HCT116 (cell line): Measurements from ENCODE around the gene MEF2B. TPM values are rescaled to one million over a fixed set of nuclear protein-coding genes. Genes with fewer than 3 reads are reported as not detected.

ENCODE experiments used
- ATAC-seq: fragments of 200-7000 bp; cut with Tn5 transposase; 2 replicates; pipeline ENCODE4 v1.9.1; 2020; ENCODE audit warnings: mild to moderate bottlenecking, moderate library complexity
- BruUV-seq: library from RNA; stranded (reverse); fragments of 400-500 nt; replicated peaks from 2 replicates; lab custom pipeline; 2021; lab: Mats Ljungman, UMichigan
- CTCF ChIA-PET: fragments of 300-600 bp; sonication (Branson Sonifier 250); formaldehyde crosslinking; loops from one replicate; lab custom pipeline; 2021; ENCODE audit warnings: antibody characterized with exemption; lab: Charles Lee
- POLR2A ChIA-PET: fragments of 300-600, 350-600 bp; sonication (Branson Sonifier 250); formaldehyde crosslinking; loops from one replicate; lab custom pipeline; 2021; ENCODE audit warnings: antibody characterized with exemption; lab: Charles Lee
- RAD21 ChIA-PET, 2 experiments: fragments of 300-600 bp; sonication (Branson Sonifier 250); formaldehyde crosslinking; loops; one replicate each; lab custom pipeline; 2023; ENCODE audit warnings: low total read pairs in 2 of 2; ENCODE audit not compliant: uncharacterized antibody in 2 of 2, unreplicated experiment in 2 of 2, low non-redundant PET in 1 of 2; lab: Charles Lee
- DNase-seq: peaks from one replicate; pipeline ENCODE4 v3.0.0-alpha.2; 2010; ENCODE audit warnings: low read depth, low spot score
- H2AFZ ChIP-seq: fragments of 200-600 bp; shearing (Covaris generic), sonication (generic); 2 replicates; pipeline ENCODE4 v1.6.1; 2017; ENCODE audit warnings: low read depth, mixed run types, mixed read lengths, antibody characterized with exemption, low read length; ENCODE audit not compliant: poor library complexity, severe bottlenecking
- H3K27ac ChIP-seq: 2 replicates; pipeline ENCODE4 v1.5.1; 2012; ENCODE audit warnings: low read depth, low read length
- H3K27me3 ChIP-seq: fragments of 200-600 bp; sonication (generic); 2 replicates; pipeline ENCODE4 v1.6.1; 2016; ENCODE audit warnings: mixed run types, low read length, mixed read lengths; ENCODE audit not compliant: insufficient read depth
- H3K36me3 ChIP-seq, 2 experiments: fragments of 200-500 bp in 1 of 2; fragments of 200-600 bp in 1 of 2; sonication (Bioruptor generic) in 1 of 2; sonication (generic) in 1 of 2; 2 replicates each; pipeline versions ENCODE4 v1.5.1 to v1.6.1; 2014 to 2016; ENCODE audit warnings: low read length in 2 of 2, inconsistent platforms in 1 of 2, mixed read lengths in 1 of 2, mixed run types in 1 of 2; ENCODE audit not compliant: insufficient read depth in 2 of 2, control insufficient read depth in 1 of 2
- H3K4me1 ChIP-seq, 2 experiments: fragments of 200-600 bp in 1 of 2; sonication (generic) in 1 of 2; 2 replicates each; pipeline versions ENCODE4 v1.5.1 to v1.6.1; 2012 to 2017; ENCODE audit warnings: low read length in 2 of 2, inconsistent platforms in 1 of 2, mild to moderate bottlenecking in 1 of 2, mixed read lengths in 1 of 2, mixed run types in 1 of 2, moderate library complexity in 1 of 2; ENCODE audit not compliant: insufficient read depth in 2 of 2, control insufficient read depth in 1 of 2
- H3K4me2 ChIP-seq: fragments of 200-600 bp; sonication (generic); 2 replicates; pipeline ENCODE4 v1.6.1; 2017; ENCODE audit warnings: mixed run types, low read length, mixed read lengths
- H3K4me3 ChIP-seq, 2 experiments: fragments of 200-600 bp in 1 of 2; sonication (generic) in 1 of 2; replicated peaks in 1 of 2; 2 replicates each; pipeline ENCODE4 v1.5.1; 2011 to 2016; ENCODE audit warnings: low read length in 2 of 2, control low read depth in 1 of 2, low read depth in 1 of 2, mild to moderate bottlenecking in 1 of 2, mixed read lengths in 1 of 2, mixed run types in 1 of 2
- H3K79me2 ChIP-seq: fragments of 200-600 bp; sonication (generic); 2 replicates; pipeline ENCODE4 v1.6.1; 2017; ENCODE audit warnings: mild to moderate bottlenecking, mixed run types, low read length, moderate library complexity, mixed read lengths; ENCODE audit not compliant: insufficient read depth
- H3K9ac ChIP-seq: fragments of 200-600 bp; sonication (generic); 2 replicates; pipeline ENCODE4 v1.6.1; 2016; ENCODE audit warnings: low read length, mixed read lengths
- H3K9me2 ChIP-seq: fragments of 200-600 bp; sonication (generic), shearing (Covaris generic); 2 replicates; pipeline ENCODE4 v1.6.1; 2017; ENCODE audit warnings: mixed run types, mild to moderate bottlenecking, moderate library complexity; ENCODE audit not compliant: insufficient read depth
- H3K9me3 ChIP-seq, 2 experiments: fragments of 200-500 bp in 1 of 2; fragments of 200-600 bp in 1 of 2; sonication (Bioruptor generic) in 1 of 2; sonication (generic) in 1 of 2; 2 replicates each; pipeline ENCODE4 v1.6.1; 2014 to 2017; ENCODE audit warnings: low read length in 2 of 2, mixed read lengths in 2 of 2, inconsistent platforms in 1 of 2, low read depth in 1 of 2, mild to moderate bottlenecking in 1 of 2, mixed run types in 1 of 2, moderate library complexity in 1 of 2; ENCODE audit not compliant: control insufficient read depth in 1 of 2, insufficient read depth in 1 of 2
- H4K20me1 ChIP-seq: fragments of 200-600 bp; sonication (generic), shearing (Covaris generic); 2 replicates; pipeline ENCODE4 v1.6.1; 2017; ENCODE audit warnings: mixed run types, mild to moderate bottlenecking, moderate library complexity; ENCODE audit not compliant: insufficient read depth
- ATF3 ChIP-seq: IDR thresholded peaks from 2 replicates; pipeline ENCODE4 v1.6.1; 2012
- CBX3 ChIP-seq: IDR thresholded peaks from 2 replicates; pipeline ENCODE4 v1.6.1; 2012; ENCODE audit warnings: low read depth
- CTCF ChIP-seq, 3 experiments: fragments of 200-600 bp in 1 of 3; sonication (generic) in 1 of 3; IDR thresholded peaks in 2 of 3; conservative IDR thresholded peaks in 1 of 3; 2 replicates each; pipeline ENCODE4 v1.5.1; 2012 to 2017; ENCODE audit warnings: low read depth in 2 of 3, low read length in 2 of 3, antibody characterized with exemption in 1 of 3, borderline replicate concordance in 1 of 3, control low read depth in 1 of 3, mild to moderate bottlenecking in 1 of 3, mixed read lengths in 1 of 3, mixed run types in 1 of 3, moderate library complexity in 1 of 3; ENCODE audit not compliant: insufficient read depth in 1 of 3
- ELF1 ChIP-seq: IDR thresholded peaks from 2 replicates; pipeline ENCODE4 v1.6.1; 2012; ENCODE audit warnings: low read depth, borderline replicate concordance
- EZH2 ChIP-seq: fragments of 200-600 bp; sonication (generic); IDR thresholded peaks from 2 replicates; pipeline ENCODE4 v1.6.1; 2017; ENCODE audit warnings: antibody characterized with exemption, mixed run types
- EZH2phosphoT487 ChIP-seq: fragments of 200-600 bp; IDR thresholded peaks from 2 replicates; pipeline ENCODE4 v1.6.1; 2018; ENCODE audit warnings: antibody characterized with exemption, borderline replicate concordance
- FOSL1 ChIP-seq: IDR thresholded peaks from 2 replicates; pipeline ENCODE4 v1.6.1; 2012; ENCODE audit warnings: low read depth
- JUND ChIP-seq: IDR thresholded peaks from 2 replicates; pipeline ENCODE4 v1.6.1; 2012
- MAX ChIP-seq: IDR thresholded peaks from 2 replicates; pipeline ENCODE4 v1.6.1; 2012
- POLR2A ChIP-seq: IDR thresholded peaks from 2 replicates; pipeline ENCODE4 v1.7.0; 2011; ENCODE audit warnings: borderline replicate concordance; ENCODE audit not compliant: insufficient read depth, insufficient read length; ENCODE audit errors: extremely low read depth
- POLR2AphosphoS5 ChIP-seq: IDR thresholded peaks from 2 replicates; pipeline ENCODE4 v1.6.1; 2011; ENCODE audit warnings: mild to moderate bottlenecking, low read depth, low read length, moderate library complexity
- RAD21 ChIP-seq: IDR thresholded peaks from 2 replicates; pipeline ENCODE4 v1.6.1; 2012; ENCODE audit warnings: low read depth, mild to moderate bottlenecking
- REST ChIP-seq: IDR thresholded peaks from 2 replicates; pipeline ENCODE4 v1.6.1; 2012; ENCODE audit warnings: low read depth
- SIN3A ChIP-seq: IDR thresholded peaks from 2 replicates; pipeline ENCODE4 v1.6.1; 2012; ENCODE audit warnings: low read depth
- SP1 ChIP-seq: IDR thresholded peaks from 2 replicates; pipeline ENCODE4 v1.6.1; 2012; ENCODE audit warnings: low read depth
- TCF7L2 ChIP-seq: IDR thresholded peaks from 2 replicates; pipeline ENCODE4 v1.7.0; 2011; ENCODE audit warnings: borderline replicate concordance, inconsistent platforms; ENCODE audit not compliant: insufficient read depth, insufficient read length; ENCODE audit errors: extremely low read depth
- YY1 ChIP-seq: IDR thresholded peaks from 2 replicates; pipeline ENCODE4 v1.6.1; 2011; ENCODE audit warnings: low read length, low read depth, moderate library complexity, mild to moderate bottlenecking; ENCODE audit not compliant: insufficient replicate concordance; ENCODE audit errors: extremely low read depth
- ZBTB33 ChIP-seq: IDR thresholded peaks from 2 replicates; pipeline ENCODE4 v1.6.1; 2011; ENCODE audit warnings: mild to moderate bottlenecking, low read length, moderate library complexity; ENCODE audit not compliant: insufficient replicate concordance; ENCODE audit errors: extremely low read depth
- ZFX ChIP-seq: fragments of 450-650 bp; IDR thresholded peaks from 2 replicates; pipeline ENCODE4 v1.6.1; 2017
- intact Hi-C: fragments of 100-400 bp; cut with micrococcal nuclease; formaldehyde crosslinking; loops from 2 replicates; pipeline ENCODE4 v1.10.0; 2022
- total RNA-seq: library from RNA; stranded (reverse); gene quantifications from one replicate; pipeline ENCODE4 v1.2.1, GENCODE V29; 2021; ENCODE audit not compliant: unreplicated experiment

The MEF2B gene
- total RNA-seq, 1 experiment from 2014 or later, result 7.9 TPM

- POLR2A ChIA-PET, result no interaction called here
These were observed 60.5 kb downstream of the MEF2B start for GRCh38 chr19:19109601-19110000.

More at GRCh38 chr19:19109601-19110000, 60.5 kb downstream of the MEF2B start:
- no peak overlapping the region; the same call in 1 of the 2 replicates for H3K9ac ChIP-seq
- H3K4me1 ChIP-seq, result peaks cover 24 to 43% of the 10 kb centered on the region in 2 experiments
- no peak overlapping the region for H2AFZ ChIP-seq
- no peaks in the 10 kb centered on the region for H4K20me1 ChIP-seq
- H3K4me3 ChIP-seq, result no peak overlapping the region
- H3K36me3 ChIP-seq, result no peaks in the 10 kb centered on the region
- DNase-seq, result no peak
- H3K27ac ChIP-seq, result no peak overlapping the region
- H3K9me2 ChIP-seq, result no peaks in the 10 kb centered on the region
- intact Hi-C loops, result no loop called here
- peak overlapping the region; percentile 41; the same call in 1 of the 2 replicates for H3K4me2 ChIP-seq
- no peaks in the 10 kb centered on the region for H3K9me3 ChIP-seq
- no TSS peak for BruUV-seq
- ChIA-PET CTCF (no interaction called here), RAD21 (no interaction called here)
- H3K79me2 ChIP-seq, result no peaks in the 10 kb centered on the region
- no peak for ATAC-seq
- H3K27me3 ChIP-seq, result no peaks in the 10 kb centered on the region
- TF ChIP-seq ZFX (no peak), SP1 (no peak), JUND (no peak), EZH2 (no peak), RAD21 (no peak), POLR2A (no peak), ZBTB33 (no peak), ELF1 (no peak), TCF7L2 (no peak), SIN3A (no peak), CTCF (IDR thresholded peaks at IDR 0.05 in 2 of 3, conservative IDR thresholded peaks at IDR 0.05 in 1 of 3; ENCODE audit: borderline replicate concordance in 1 of 3, insufficient read depth in 1 of 3, low read depth in 2 of 3, low read length in 2 of 3) (no peak), FOSL1 (no peak), CBX3 (no peak), REST (no peak), ATF3 (no peak), EZH2phosphoT487 (no peak), POLR2AphosphoS5 (no peak), MAX (no peak), YY1 (no peak)
- TF ChIP-seq, all 23 proteins: peak for 0
